ENCODE data around the gene CILP.

CILP gene

GRCh38 chr15:65204931-65205660, 6.2 kb downstream of the CILP start:
- TF ChIP-seq CTCF (IDR thresholded peaks at IDR 0.05; ENCODE audit: insufficient read depth, missing control alignments), result no peak
- no peak for DNase-seq (ENCODE audit: insufficient read length, low spot score)
- FAIRE-seq, result no peak

- TF ChIP-seq CTCF (IDR thresholded peaks at IDR 0.05; ENCODE audit: insufficient read depth, missing control alignments), result no peak
- DNase-seq (ENCODE audit: insufficient read length, low spot score) (no peak), FAIRE-seq (no peak)
These were observed 6.9 kb downstream of the CILP start for GRCh38 chr15:65204236-65204930.

- FAIRE-seq (no peak), DNase-seq (ENCODE audit: insufficient read length, low spot score) (no peak)
- no peak for TF ChIP-seq CTCF (IDR thresholded peaks at IDR 0.05; ENCODE audit: insufficient read depth, missing control alignments)
These were observed 9.4 kb downstream of the CILP start for GRCh38 chr15:65201918-65202317.

- no peak for FAIRE-seq
- no peak for TF ChIP-seq CTCF (IDR thresholded peaks at IDR 0.05; ENCODE audit: insufficient read depth, missing control alignments)
- no peak for DNase-seq (ENCODE audit: insufficient read length, low spot score)
These were observed 12.7 kb downstream of the CILP start for GRCh38 chr15:65198571-65198970.

GRCh38 chr15:65197337-65197645, 14.0 kb downstream of the CILP start:
- no peak for DNase-seq (ENCODE audit: insufficient read length, low spot score)
- TF ChIP-seq CTCF (IDR thresholded peaks at IDR 0.05; ENCODE audit: insufficient read depth, missing control alignments), result no peak
- no peak for FAIRE-seq

- no peak for TF ChIP-seq CTCF (IDR thresholded peaks at IDR 0.05; ENCODE audit: insufficient read depth, missing control alignments)
- FAIRE-seq, result no peak
- DNase-seq (ENCODE audit: insufficient read length, low spot score), result no peak
These were observed 14.5 kb downstream of the CILP start for GRCh38 chr15:65196637-65197336.

GRCh38 chr15:65195548-65195923, 15.7 kb downstream of the CILP start:
- no peak for TF ChIP-seq CTCF (IDR thresholded peaks at IDR 0.05; ENCODE audit: insufficient read depth, missing control alignments)
- FAIRE-seq, result no peak
- no peak for DNase-seq (ENCODE audit: insufficient read length, low spot score)

Data from D721Med (cell line).